Ovary (tissue), 3 donors: ENCODE results near the gene ZDHHC17.

Experiments used
- CTCF ChIP-seq, 3 donors: fragments of 450-650 bp in 2 of 3; fragments of 200-600 bp in 1 of 3; IDR thresholded peaks; one replicate each; pipeline versions ENCODE4 v1.5.1 to v1.8.0; 2016 to 2022; ENCODE audit warnings: antibody characterized with exemption in 3 of 3, mild to moderate bottlenecking in 1 of 3
- EP300 ChIP-seq: sonication (generic); formaldehyde crosslinking; IDR thresholded peaks from one replicate; pipeline ENCODE4 v1.6.1; 2017; ENCODE audit warnings: antibody characterized with exemption
- donor health status: DM: no; HTN: no; CAD: no.

GRCh38 chr12:76866151-76866567 lies 102.2 kb downstream of the ZDHHC17 start:
- TF ChIP-seq CTCF (IDR thresholded peaks at IDR 0.05) = no peak
- TF ChIP-seq EP300 = no peak
